ENCODE data around the gene PDILT.

- TF ChIP-seq CTCF (IDR thresholded peaks at IDR 0.05; ENCODE audit: insufficient read depth, low read length) = no peak
- TF ChIP-seq REST (IDR thresholded peaks at IDR 0.05; ENCODE audit: insufficient replicate concordance, low read depth) = no peak
- TF ChIP-seq POLR2AphosphoS5 (IDR thresholded peaks at IDR 0.05; ENCODE audit: low read depth) = no peak
- TF ChIP-seq GABPA (IDR thresholded peaks at IDR 0.05; ENCODE audit: low read depth) = no peak
- TF ChIP-seq SPI1 (IDR thresholded peaks at IDR 0.05; ENCODE audit: borderline replicate concordance, low read depth) = no peak
These were observed 16.6 kb downstream of the PDILT start for GRCh38 chr16:20387978-20388377.

Measured in HL-60 (cell line).